Ovary (tissue), 3 donors: ENCODE data around the gene GADD45GIP1.

ENCODE experiments used
- CTCF ChIP-seq, 3 donors: fragments of 450-650 bp in 2 of 3; fragments of 200-600 bp in 1 of 3; IDR thresholded peaks; one replicate each; pipeline versions ENCODE4 v1.5.1 to v1.8.0; 2016 to 2022; ENCODE audit warnings: antibody characterized with exemption in 3 of 3, mild to moderate bottlenecking in 1 of 3
- EP300 ChIP-seq: sonication (generic); formaldehyde crosslinking; IDR thresholded peaks from one replicate; pipeline ENCODE4 v1.6.1; 2017; ENCODE audit warnings: antibody characterized with exemption
- POLR2A ChIP-seq: fragments of 450-650 bp; IDR thresholded peaks from one replicate; pipeline ENCODE4 v1.6.1; 2017; ENCODE audit warnings: antibody characterized with exemption, mild to moderate bottlenecking, moderate library complexity
- donor health status: DM: no; HTN: no; CAD: no.

GRCh38 chr19:12991296-12991695, 34.3 kb upstream of the GADD45GIP1 start:
- TF ChIP-seq CTCF (IDR thresholded peaks at IDR 0.05): no peak
- TF ChIP-seq EP300: no peak
- TF ChIP-seq POLR2A: no peak
